Cardiac muscle cell (in vitro differentiated cells and primary cell): ENCODE data around the gene ASCL5. TPM values are rescaled to one million over a fixed set of nuclear protein-coding genes. Genes with fewer than 3 reads are reported as not detected.

Experiments
- DNase-seq, 2 donors: peaks; one replicate each; pipeline versions ENCODE4 v3.0.0 to v3.0.0-alpha.2; 2010 to 2017; ENCODE audit warnings: low read depth in 1 of 2, low spot score in 1 of 2
- H3K27ac ChIP-seq: fragments of 200-600 bp; sonication (generic); 2 replicates; pipeline ENCODE4 v1.5.1; 2016
- H3K27me3 ChIP-seq: fragments of 200-600 bp; sonication (generic); 2 replicates; pipeline ENCODE4 v1.6.0; 2016; ENCODE audit warnings: control low read depth
- H3K36me3 ChIP-seq: fragments of 200-600 bp; sonication (generic); 2 replicates; pipeline ENCODE4 v1.5.1; 2016; ENCODE audit warnings: control low read depth
- H3K4me1 ChIP-seq: fragments of 200-600 bp; sonication (generic); 2 replicates; pipeline ENCODE4 v1.8.1; 2017; ENCODE audit warnings: low read depth, mild to moderate bottlenecking, mixed run types
- H3K4me3 ChIP-seq: fragments of 200-600 bp; sonication (generic); 2 replicates; pipeline ENCODE4 v1.5.1; 2016; ENCODE audit warnings: mild to moderate bottlenecking
- H3K9me3 ChIP-seq: fragments of 200-600 bp; sonication (generic); 2 replicates; pipeline ENCODE4 v1.5.1; 2017; ENCODE audit warnings: low read depth, mild to moderate bottlenecking, control low read depth
- CTCF ChIP-seq: IDR thresholded peaks from 2 replicates; pipeline ENCODE4 v1.5.1; 2012; ENCODE audit warnings: low read depth, mild to moderate bottlenecking, low read length
- polyA plus RNA-seq: library from polyadenylated mRNA; unstranded; fragments of >200 nt; fragmentation: Nextera tagmentation; extraction: Ambion mirVana; gene quantifications from 2 replicates; pipeline ENCODE4 v1.2.1, GENCODE V29; 2016
- total RNA-seq: library from RNA; depleted of rRNA; stranded (reverse); fragments of >200 nt; gene quantifications from 2 replicates; pipeline ENCODE4 v1.2.3, GENCODE V29; 2016

ASCL5 gene
- total and polyA plus RNA-seq, 2 experiments from 2014 or later: 0.18 TPM; not detected in 1

GRCh38 chr1:201065686-201066085 lies 61.3 kb downstream of the ASCL5 start:
- no peak for TF ChIP-seq CTCF
- DNase-seq: no peak
- Histone ChIP-seq H3K9me3 (no peaks in the 10 kb centered on the region), H3K36me3 (no peaks in the 10 kb centered on the region), H3K4me1 (peaks cover 7% of the 10 kb centered on the region), H3K4me3 (no peak overlapping the region), H3K27me3 (no peaks in the 10 kb centered on the region), H3K27ac (no peak overlapping the region)

- DNase-seq: no peak
- no peak overlapping the region for H3K4me3 ChIP-seq
These were observed 62.2 kb downstream of the ASCL5 start for GRCh38 chr1:201064806-201065205.

More at GRCh38 chr1:201064806-201065205, 62.2 kb downstream of the ASCL5 start:
- no peak for TF ChIP-seq CTCF
- Histone ChIP-seq H3K36me3 (no peaks in the 10 kb centered on the region), H3K4me1 (peaks cover 7% of the 10 kb centered on the region), H3K27ac (no peak overlapping the region), H3K9me3 (no peaks in the 10 kb centered on the region), H3K27me3 (no peaks in the 10 kb centered on the region)

Other genes with a start within 250 kb of the ASCL5 start
- 4.9 and 37.8 TPM in 2 replicates for gene INAVA, start 232.3 kb downstream of the ASCL5 start, total RNA-seq
- gene INAVA, start 232.3 kb downstream of the ASCL5 start, polyA plus RNA-seq: 7.4 and 8.4 TPM in 2 replicates
- gene KIF21B, start 103.5 kb downstream of the ASCL5 start, total RNA-seq: 2.4 and 3.5 TPM in 2 replicates
- gene KIF21B, start 103.5 kb downstream of the ASCL5 start, polyA plus RNA-seq: 0.29 and 1.1 TPM in 2 replicates
- gene CACNA1S, start 14.8 kb downstream of the ASCL5 start, total RNA-seq: 0.30 and 0.35 TPM in 2 replicates
- 0.12 TPM in 1 of 2 replicates, not detected in the other for gene CACNA1S, start 14.8 kb downstream of the ASCL5 start, polyA plus RNA-seq
- gene TMEM9, start 27.3 kb upstream of the ASCL5 start, total RNA-seq: 190 and 215 TPM in 2 replicates
- 171 and 195 TPM in 2 replicates for gene TMEM9, start 27.3 kb upstream of the ASCL5 start, polyA plus RNA-seq
- gene IGFN1, start 63.6 kb upstream of the ASCL5 start, total RNA-seq: 0.32 TPM in 1 of 2 replicates, not detected in the other
- not detected in 2 replicates for gene IGFN1, start 63.6 kb upstream of the ASCL5 start, polyA plus RNA-seq
- gene PKP1, start 156.3 kb upstream of the ASCL5 start, total RNA-seq: 0.03 and 0.04 TPM in 2 replicates
- not detected in 2 replicates for gene PKP1, start 156.3 kb upstream of the ASCL5 start, polyA plus RNA-seq